CMK (cell line): ENCODE data around the gene SSX3.
"Not testable (repeated sequence)": the region's sequence is repeated elsewhere in the genome, so short reads cannot be mapped to it uniquely, and the experiment has no call there.

Experiments used
- DNase-seq: peaks from one replicate; pipeline ENCODE4 v3.0.0-alpha.2; 2010; ENCODE audit warnings: low read depth

SSX3 gene

GRCh38 chrX:48356315-48357094 lies at the start of gene SSX3:
Gene SSX3, minus strand, starts transcription at chrX:48356703. Its CDS starts 1,454 bp downstream, at chrX:48355249.
- DNase-seq = not testable (repeated sequence)

DNA sequence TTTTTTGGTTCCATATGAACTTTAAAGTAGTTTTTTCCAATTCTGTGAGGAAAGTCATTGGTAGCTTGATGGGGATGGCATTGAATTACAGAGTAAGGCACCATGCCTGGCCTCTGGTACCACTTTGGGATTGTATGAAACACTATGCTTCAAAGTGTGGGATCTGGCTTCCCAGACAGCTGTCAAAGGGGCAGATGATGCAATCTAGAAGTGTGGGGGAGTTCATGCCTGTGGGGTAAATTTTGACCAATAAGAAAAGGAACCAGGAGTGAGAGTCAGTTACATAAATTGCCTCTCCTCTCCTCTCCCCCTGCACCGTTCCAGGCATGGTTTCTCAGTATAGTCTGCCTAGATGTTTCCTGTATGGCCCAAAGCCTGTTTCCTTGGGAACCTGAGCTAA lies 41.3 kb upstream of the SSX3 start:
- not testable (repeated sequence) for DNase-seq

DNA sequence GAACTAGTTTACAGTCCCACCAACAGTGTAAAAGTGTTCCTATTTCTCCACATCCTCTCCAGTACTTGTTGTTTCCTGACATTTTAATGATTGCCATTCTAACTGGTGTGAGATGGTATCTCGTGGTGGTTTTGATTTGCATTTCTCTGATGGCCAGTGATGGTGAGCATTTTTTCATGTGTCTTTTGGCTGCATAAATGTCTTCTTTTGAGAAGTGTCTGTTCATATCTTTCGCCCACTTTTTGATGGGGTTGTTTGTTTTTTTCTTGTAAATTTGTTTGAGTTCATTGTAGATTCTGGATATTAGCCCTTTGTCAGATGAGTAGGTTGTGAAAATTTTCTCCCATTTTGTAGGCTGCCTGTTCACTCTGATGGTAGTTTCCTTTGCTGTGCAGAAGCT lies 40.4 kb upstream of the SSX3 start:
- DNase-seq = not testable (repeated sequence)

- not testable (repeated sequence) for DNase-seq
These were observed 26.7 kb upstream of the SSX3 start, which contains the start of gene SSX4 for GRCh38 chrX:48383239-48383638. Gene SSX4, plus strand, starts transcription at chrX:48383539. Its CDS starts 515 bp downstream, at chrX:48384054.

GRCh38 chrX:48370408-48370807 lies 13.9 kb upstream of the SSX3 start:
- not testable (repeated sequence) for DNase-seq

GRCh38 chrX:48367717-48368408 lies 11.4 kb upstream of the SSX3 start:
- DNase-seq = not testable (repeated sequence)

DNA sequence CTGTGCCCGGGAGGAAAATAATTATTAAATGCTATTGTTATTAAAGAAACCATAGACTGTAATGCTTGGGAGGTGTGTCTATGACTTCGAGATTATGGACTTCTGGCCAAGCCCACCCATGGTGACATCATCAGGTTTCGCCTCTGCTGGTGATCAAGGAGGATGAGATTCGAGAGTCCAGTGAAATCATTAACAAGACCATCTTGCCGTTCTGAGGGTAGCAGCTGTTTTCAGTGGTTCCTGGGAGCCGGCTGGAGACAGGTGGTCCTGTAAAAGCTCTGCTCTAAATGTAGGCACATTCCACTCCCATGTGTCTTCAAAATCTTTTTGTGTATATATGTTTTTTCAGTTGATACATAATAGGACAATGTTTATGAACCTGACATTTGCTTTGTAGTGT lies 2.8 kb upstream of the SSX3 start:
- not testable (repeated sequence) for DNase-seq

GRCh38 chrX:48357681-48358080 lies 1.2 kb upstream of the SSX3 start:
- DNase-seq = no peak

DNA sequence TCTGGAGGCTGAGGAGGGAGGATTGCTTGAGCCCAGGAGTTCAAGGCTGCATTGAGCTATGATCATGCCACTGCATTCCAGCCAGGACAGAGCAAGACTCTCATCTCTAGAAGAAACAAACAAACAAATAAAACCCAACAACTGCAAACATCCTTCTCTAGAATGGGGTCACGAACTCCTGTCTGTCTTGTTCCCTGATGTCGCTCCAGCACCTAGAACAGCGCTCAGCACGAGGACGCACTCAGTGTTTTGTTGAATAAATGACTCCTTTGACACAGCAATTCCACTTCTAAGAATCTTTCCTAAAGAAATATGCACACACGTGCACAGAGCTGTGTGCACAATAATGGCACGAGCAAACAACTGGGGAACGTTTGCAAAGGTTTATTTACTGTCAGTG lies 10.4 kb downstream of the SSX3 start:
- not testable (repeated sequence) for DNase-seq

DNA sequence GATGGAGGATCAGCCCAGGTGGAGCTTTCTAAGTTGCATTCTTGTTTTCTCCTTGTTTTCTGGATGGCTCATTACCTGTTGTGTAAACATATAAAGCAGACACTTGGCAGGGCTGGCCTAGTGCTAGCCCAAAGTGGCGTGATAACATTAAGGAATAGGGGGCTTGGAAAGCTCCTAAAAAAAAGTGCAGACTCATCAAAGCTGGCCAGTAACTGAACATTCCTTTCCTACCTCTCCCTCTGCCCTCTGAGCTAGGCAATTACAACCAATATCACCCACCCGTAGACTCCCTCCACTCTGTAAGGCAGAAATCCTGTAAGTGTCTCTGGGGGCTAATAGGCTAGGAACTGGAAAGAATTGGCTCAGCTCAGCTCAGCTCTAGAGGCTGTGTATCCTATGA lies 42.5 kb downstream of the SSX3 start:
- not testable (repeated sequence) for DNase-seq

DNA sequence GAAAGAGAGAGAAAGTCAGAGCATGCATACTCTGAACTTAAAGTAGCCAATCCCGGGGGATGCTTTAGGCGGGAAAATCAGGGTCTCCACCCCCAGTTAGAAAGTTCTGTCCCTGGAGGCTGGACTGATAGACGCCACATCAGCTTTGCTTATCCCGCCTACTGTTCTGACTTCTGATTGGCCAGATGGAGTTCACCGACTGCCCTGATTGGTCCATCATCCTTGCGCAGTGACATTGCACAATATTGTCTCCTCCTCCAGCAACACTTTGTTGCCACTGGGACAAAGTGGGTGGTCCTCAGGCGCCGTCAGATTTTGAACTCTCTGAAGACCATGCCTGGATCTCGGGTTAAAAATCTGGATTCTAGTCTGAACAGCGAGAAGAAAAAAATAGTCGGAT lies 50.3 kb downstream of the SSX3 start:
- DNase-seq = no peak
